K562 (cell line): ENCODE data around the gene MOB3B.

Experiments used
- BCL6 ChIP-seq: fragments of 250-450 bp; sonication (Bioruptor Pico); IDR thresholded peaks from 2 replicates; pipeline ENCODE4 v1.4.0; 2020
- CHCHD3 ChIP-seq: fragments of 250-450 bp; sonication (Bioruptor Pico); IDR thresholded peaks from 2 replicates; pipeline ENCODE4 v2.1.2; 2022; ENCODE audit warnings: mild to moderate bottlenecking
- DPF2 ChIP-seq: fragments of 450-650 bp; IDR thresholded peaks from 2 replicates; pipeline ENCODE4 v1.6.1; 2016
- EHMT2 ChIP-seq: fragments of 450-650 bp; IDR thresholded peaks from 2 replicates; pipeline ENCODE4 v1.6.1; 2018; ENCODE audit warnings: antibody characterized with exemption
- ELK1 ChIP-seq: sonication (generic); formaldehyde crosslinking; IDR thresholded peaks from 2 replicates; pipeline ENCODE4 v1.8.1; 2022; ENCODE audit warnings: missing genetic modification reagents
- FOXO4 ChIP-seq: fragments of 450-650 bp; formaldehyde crosslinking; IDR thresholded peaks from 2 replicates; pipeline ENCODE4 v1.4.0; 2020; ENCODE audit warnings: mild to moderate bottlenecking, moderate library complexity
- MYNN ChIP-seq, 2 experiments: sonication (generic); formaldehyde crosslinking in 1 of 2; IDR thresholded peaks; 2 replicates each; pipeline versions ENCODE4 v1.5.0 to v1.6.1; 2016 to 2020; ENCODE audit warnings: antibody characterized with exemption in 1 of 2, missing genetic modification reagents in 1 of 2
- PTBP1 ChIP-seq: fragments of 200-400 bp; formaldehyde crosslinking; IDR thresholded peaks from 2 replicates; pipeline ENCODE4 v1.6.1; 2017; ENCODE audit warnings: low read depth, low read length
- THRA ChIP-seq: fragments of 450-650 bp; IDR thresholded peaks from 2 replicates; pipeline ENCODE4 v1.6.1; 2017; ENCODE audit warnings: mild to moderate bottlenecking, moderate library complexity
- ZFP91 ChIP-seq: sonication (generic); formaldehyde crosslinking; IDR thresholded peaks from 2 replicates; pipeline ENCODE4 v1.8.0; 2022; ENCODE audit warnings: mild to moderate bottlenecking, missing genetic modification reagents
- ZNF639 ChIP-seq, 2 experiments: fragments of 200-800 bp in 1 of 2; sonication (Bioruptor generic) in 1 of 2; sonication (generic) in 1 of 2; formaldehyde crosslinking in 1 of 2; IDR thresholded peaks in 1 of 2; conservative IDR thresholded peaks in 1 of 2; 2 replicates each; pipeline versions ENCODE4 v1.5.0 to v1.6.1; 2016 to 2020; ENCODE audit warnings: missing compliant biosample characterization in 1 of 2, missing genetic modification characterization in 1 of 2, missing genetic modification reagents in 1 of 2
- TF ChIP-seq, protein P1 (sequence below), 3 experiments: IDR thresholded peaks in 2 of 3; conservative IDR thresholded peaks in 1 of 3; 2 replicates each; pipeline ENCODE4 v1.5.1; 2011 to 2012; ENCODE audit warnings: low read length in 3 of 3, mild to moderate bottlenecking in 3 of 3, control low read depth in 2 of 3, improper control_type of control experiment in 1 of 3, inconsistent platforms in 1 of 3, low read depth in 1 of 3, mixed read lengths in 1 of 3, moderate library complexity in 1 of 3; ENCODE audit not compliant: insufficient read depth in 2 of 3
- TF ChIP-seq, protein P2 (sequence below), 2 experiments: fragments of 450-650 bp; IDR thresholded peaks; 2 replicates each; pipeline ENCODE4 v1.6.1; 2016

DNA sequence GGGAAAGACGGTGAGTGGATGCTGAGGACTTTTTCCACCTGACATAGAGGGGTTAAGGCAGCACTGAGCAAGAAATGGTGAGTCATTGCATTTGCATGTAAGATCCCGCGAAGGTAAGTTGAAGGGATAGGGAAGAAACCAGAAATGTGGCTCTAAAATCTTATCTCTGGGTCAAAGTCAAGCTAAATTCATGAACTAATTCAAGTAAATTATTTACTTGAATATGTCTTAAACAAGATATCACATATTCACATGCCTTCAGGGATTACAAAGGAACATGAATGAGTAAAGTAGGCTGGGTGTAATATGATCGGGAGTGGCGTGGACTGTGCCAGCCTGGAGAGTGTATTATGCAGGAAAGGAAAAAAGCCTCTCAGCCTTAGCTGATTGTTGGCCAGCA is 158.2 kb downstream of the MOB3B start:
- TF ChIP-seq THRA (no peak), MYNN (IDR thresholded peaks at IDR 0.05) (no peak), MYNN (CRISPR knock-in tag; IDR thresholded peaks at IDR 0.05) (no peak), PTBP1 (no peak), ZNF639 (CRISPR knock-in tag; conservative IDR thresholded peaks at IDR 0.05 in 1 of 2, IDR thresholded peaks at IDR 0.05 in 1 of 2) (no peak), FOXO4 (no peak), CHCHD3 (no peak), EHMT2 (no peak), ZFP91 (CRISPR knock-in tag) (no peak), BCL6 (CRISPR knock-in tag) (no peak), ELK1 (CRISPR knock-in tag) (no peak), DPF2 (no peak)
- TF ChIP-seq, protein P1, sequence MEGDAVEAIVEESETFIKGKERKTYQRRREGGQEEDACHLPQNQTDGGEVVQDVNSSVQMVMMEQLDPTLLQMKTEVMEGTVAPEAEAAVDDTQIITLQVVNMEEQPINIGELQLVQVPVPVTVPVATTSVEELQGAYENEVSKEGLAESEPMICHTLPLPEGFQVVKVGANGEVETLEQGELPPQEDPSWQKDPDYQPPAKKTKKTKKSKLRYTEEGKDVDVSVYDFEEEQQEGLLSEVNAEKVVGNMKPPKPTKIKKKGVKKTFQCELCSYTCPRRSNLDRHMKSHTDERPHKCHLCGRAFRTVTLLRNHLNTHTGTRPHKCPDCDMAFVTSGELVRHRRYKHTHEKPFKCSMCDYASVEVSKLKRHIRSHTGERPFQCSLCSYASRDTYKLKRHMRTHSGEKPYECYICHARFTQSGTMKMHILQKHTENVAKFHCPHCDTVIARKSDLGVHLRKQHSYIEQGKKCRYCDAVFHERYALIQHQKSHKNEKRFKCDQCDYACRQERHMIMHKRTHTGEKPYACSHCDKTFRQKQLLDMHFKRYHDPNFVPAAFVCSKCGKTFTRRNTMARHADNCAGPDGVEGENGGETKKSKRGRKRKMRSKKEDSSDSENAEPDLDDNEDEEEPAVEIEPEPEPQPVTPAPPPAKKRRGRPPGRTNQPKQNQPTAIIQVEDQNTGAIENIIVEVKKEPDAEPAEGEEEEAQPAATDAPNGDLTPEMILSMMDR (IDR thresholded peaks at IDR 0.05 in 2 of 3, conservative IDR thresholded peaks at IDR 0.05 in 1 of 3; ENCODE audit: insufficient read depth in 2 of 3, low read depth in 1 of 3, low read length in 3 of 3) = no peak
- TF ChIP-seq, protein P2, sequence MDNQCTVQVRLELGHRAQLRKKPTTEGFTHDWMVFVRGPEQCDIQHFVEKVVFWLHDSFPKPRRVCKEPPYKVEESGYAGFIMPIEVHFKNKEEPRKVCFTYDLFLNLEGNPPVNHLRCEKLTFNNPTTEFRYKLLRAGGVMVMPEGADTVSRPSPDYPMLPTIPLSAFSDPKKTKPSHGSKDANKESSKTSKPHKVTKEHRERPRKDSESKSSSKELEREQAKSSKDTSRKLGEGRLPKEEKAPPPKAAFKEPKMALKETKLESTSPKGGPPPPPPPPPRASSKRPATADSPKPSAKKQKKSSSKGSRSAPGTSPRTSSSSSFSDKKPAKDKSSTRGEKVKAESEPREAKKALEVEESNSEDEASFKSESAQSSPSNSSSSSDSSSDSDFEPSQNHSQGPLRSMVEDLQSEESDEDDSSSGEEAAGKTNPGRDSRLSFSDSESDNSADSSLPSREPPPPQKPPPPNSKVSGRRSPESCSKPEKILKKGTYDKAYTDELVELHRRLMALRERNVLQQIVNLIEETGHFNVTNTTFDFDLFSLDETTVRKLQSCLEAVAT (IDR thresholded peaks at IDR 0.05) = no peak
